GM19099 (cell line): Measurements from ENCODE around the gene GOLGA5.

Experiments used
- POLR2A ChIP-seq: IDR thresholded peaks from 3 replicates; pipeline ENCODE4 v1.6.1; 2011; ENCODE audit warnings: low read depth; ENCODE audit not compliant: insufficient read length; ENCODE audit errors: extremely low read depth

Gene GOLGA5

GRCh38 chr14:92800525-92800924, 6.4 kb downstream of the GOLGA5 start:
- TF ChIP-seq POLR2A, result no peak

- no peak for TF ChIP-seq POLR2A
These were observed 7.8 kb downstream of the GOLGA5 start for GRCh38 chr14:92801917-92802316.

GRCh38 chr14:92802678-92803077, 8.6 kb downstream of the GOLGA5 start:
- TF ChIP-seq POLR2A, result no peak

GRCh38 chr14:92813201-92813600, 19.1 kb downstream of the GOLGA5 start:
- no peak for TF ChIP-seq POLR2A

GRCh38 chr14:92819011-92819597, 25.0 kb downstream of the GOLGA5 start:
- TF ChIP-seq POLR2A, result no peak

- no peak for TF ChIP-seq POLR2A
These were observed 36.8 kb downstream of the GOLGA5 start for GRCh38 chr14:92830902-92831301.

- TF ChIP-seq POLR2A, result no peak
These were observed 38.1 kb downstream of the GOLGA5 start for GRCh38 chr14:92832137-92832700.

- no peak for TF ChIP-seq POLR2A
These were observed 47.8 kb downstream of the GOLGA5 start for GRCh38 chr14:92841930-92842329.

- TF ChIP-seq POLR2A, result no peak
These were observed 50.1 kb downstream of the GOLGA5 start for GRCh38 chr14:92844204-92844603.

- no peak for TF ChIP-seq POLR2A
These were observed 52.2 kb downstream of the GOLGA5 start for GRCh38 chr14:92846162-92846897.

- TF ChIP-seq POLR2A, result no peak
These were observed 53.2 kb downstream of the GOLGA5 start for GRCh38 chr14:92847278-92847677.

- no peak for TF ChIP-seq POLR2A
These were observed 53.6 kb downstream of the GOLGA5 start for GRCh38 chr14:92847749-92848148.

- TF ChIP-seq POLR2A, result no peak
These were observed 54.8 kb downstream of the GOLGA5 start for GRCh38 chr14:92848887-92849286.

GRCh38 chr14:92850492-92850891, 56.4 kb downstream of the GOLGA5 start:
- no peak for TF ChIP-seq POLR2A

- no peak for TF ChIP-seq POLR2A
These were observed 66.1 kb downstream of the GOLGA5 start for GRCh38 chr14:92860049-92860840.

- TF ChIP-seq POLR2A, result no peak
These were observed 68.0 kb downstream of the GOLGA5 start for GRCh38 chr14:92861856-92862745.
